Measurements from ENCODE around the gene TLE4. TPM values are rescaled to one million over a fixed set of nuclear protein-coding genes. Genes with fewer than 3 reads are reported as not detected.

The TLE4 gene
- total RNA-seq, 4 donors from 2014 or later: 30.5 to 66.2 (median 46.4) TPM

GRCh38 chr9:79584655-79584982 lies 12.9 kb downstream of the TLE4 start:
- 59 to 60% methylated on average over 2 of the region's 2 CpGs for WGBS, 2 donors (ENCODE audit: low coverage in 1 of 2)
- no peaks in the 10 kb centered on the region for H3K27me3 ChIP-seq
- ATAC-seq: no peak
- H3K4me1 ChIP-seq: peaks cover 0 to 44% (median 8%) of the 10 kb centered on the region in 3 donors
- no peaks in the 10 kb centered on the region for H3K9me3 ChIP-seq
- TF ChIP-seq EP300 (IDR thresholded peaks at IDR 0.05): no peak
- TF ChIP-seq POLR2AphosphoS5 (IDR thresholded peaks at IDR 0.05): no peak
- peaks cover 0 to 5% of the 10 kb centered on the region in 2 donors for H3K36me3 ChIP-seq
- no peak overlapping the region for H3K4me3 ChIP-seq
- no peak overlapping the region for H3K27ac ChIP-seq

DNA sequence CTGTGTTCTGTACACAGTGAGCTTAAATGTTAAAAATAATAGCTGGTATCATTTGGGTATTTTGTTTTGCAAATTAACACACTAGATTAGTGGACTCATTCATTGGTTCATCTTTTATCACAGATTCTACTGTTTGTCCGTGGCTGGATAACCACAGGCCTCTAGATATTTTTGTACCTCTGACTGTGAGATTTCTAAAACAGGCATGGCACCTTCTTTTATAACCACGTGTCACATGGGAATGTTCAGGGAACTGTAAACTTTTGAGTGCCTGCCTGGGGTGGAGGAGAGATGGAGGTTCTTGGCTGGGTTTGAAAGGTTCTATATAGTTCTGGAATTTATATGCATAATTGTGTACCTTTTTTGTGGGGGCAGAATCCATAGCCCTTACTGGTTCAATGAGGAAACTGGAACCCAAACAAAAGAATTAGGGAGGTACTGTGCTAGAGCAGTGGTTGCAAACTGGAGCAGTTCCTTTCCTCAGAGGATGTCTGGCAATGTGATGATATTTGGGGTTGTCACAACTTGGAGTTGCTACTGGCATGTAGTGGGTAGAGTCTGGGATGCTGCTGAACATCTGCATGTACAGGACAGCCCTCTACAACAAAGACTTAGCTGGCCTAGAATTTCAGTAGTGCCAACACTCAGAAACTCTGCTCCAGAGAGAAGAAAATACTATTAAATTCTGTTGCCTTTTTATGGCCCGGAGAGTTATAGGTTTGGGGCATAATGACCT lies 16.9 kb downstream of the TLE4 start:
- Histone ChIP-seq H3K27ac (no peak overlapping the region), H3K9me3 (no peaks in the 10 kb centered on the region), H3K27me3 (no peaks in the 10 kb centered on the region), H3K4me3 (no peak overlapping the region), H3K4me1 (peaks cover 0 to 21% (median 3%) of the 10 kb centered on the region in 3 donors), H3K36me3 (no peaks in the 10 kb centered on the region)
- WGBS, 2 donors (ENCODE audit: low coverage in 1 of 2): 68 to 80% methylated on average over 2 to 3 of the region's 3 CpGs
- TF ChIP-seq EP300 (IDR thresholded peaks at IDR 0.05): no peak
- no peak for TF ChIP-seq POLR2A (IDR thresholded peaks at IDR 0.05)
- no peak for TF ChIP-seq CTCF (IDR thresholded peaks at IDR 0.05)
- no peak for TF ChIP-seq POLR2AphosphoS5 (IDR thresholded peaks at IDR 0.05)
- ATAC-seq: no peak

DNA sequence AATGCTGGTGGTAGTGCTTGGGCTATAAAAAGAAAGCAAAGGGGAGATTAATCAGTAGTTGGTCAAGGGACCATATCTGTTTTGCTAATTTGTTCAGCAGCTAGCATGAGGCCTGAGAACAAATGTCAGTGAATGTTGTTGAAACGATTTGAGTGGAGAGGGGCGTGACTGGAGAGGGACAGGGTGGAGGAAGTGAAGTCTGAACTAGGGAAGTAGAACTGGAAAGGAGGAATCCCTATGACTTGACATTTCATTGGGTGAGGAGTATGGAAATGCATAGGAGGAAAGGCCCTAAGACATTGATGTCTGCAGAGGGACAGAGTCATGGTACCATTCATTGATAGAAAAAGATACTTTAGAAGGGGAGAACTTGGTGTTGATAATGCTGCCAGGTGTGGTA lies 19.7 kb downstream of the TLE4 start:
- ATAC-seq: no peak
- H3K4me3 ChIP-seq: no peak overlapping the region
- no peaks in the 10 kb centered on the region for H3K36me3 ChIP-seq
- TF ChIP-seq CTCF (IDR thresholded peaks at IDR 0.05) (no peak), EP300 (IDR thresholded peaks at IDR 0.05) (no peak), POLR2A (IDR thresholded peaks at IDR 0.05) (no peak)
- H3K27me3 ChIP-seq: no peaks in the 10 kb centered on the region
- H3K27ac ChIP-seq: no peak overlapping the region
- H3K4me1 ChIP-seq: peaks cover 0 to 7% (median 0%) of the 10 kb centered on the region in 3 donors
- WGBS, 2 donors (ENCODE audit: low coverage in 1 of 2): 83 to 100% methylated on average over 1 to 2 of the region's 2 CpGs
- no peaks in the 10 kb centered on the region for H3K9me3 ChIP-seq

GRCh38 chr9:79592726-79593493 lies 21.1 kb downstream of the TLE4 start:
- no peaks in the 10 kb centered on the region for H3K27me3 ChIP-seq
- H3K9me3 ChIP-seq: no peaks in the 10 kb centered on the region
- WGBS, 2 donors (ENCODE audit: low coverage in 1 of 2): 68 to 94% methylated on average over 2 to 4 of the region's 4 CpGs
- H3K4me3 ChIP-seq: no peak overlapping the region
- H3K4me1 ChIP-seq: peaks cover 0 to 7% (median 0%) of the 10 kb centered on the region in 3 donors
- no peaks in the 10 kb centered on the region for H3K36me3 ChIP-seq
- H3K27ac ChIP-seq: no peak overlapping the region
- no peak for ATAC-seq
- TF ChIP-seq EP300 (IDR thresholded peaks at IDR 0.05): no peak
- no peak for TF ChIP-seq POLR2AphosphoS5 (IDR thresholded peaks at IDR 0.05)
- no peak for TF ChIP-seq CTCF (IDR thresholded peaks at IDR 0.05)
- no peak for TF ChIP-seq POLR2A (IDR thresholded peaks at IDR 0.05)

GRCh38 chr9:79598562-79599345 lies 27.0 kb downstream of the TLE4 start:
- Histone ChIP-seq H3K27me3 (no peaks in the 10 kb centered on the region), H3K9me3 (peaks cover 0 to 9% (median 0%) of the 10 kb centered on the region in 3 donors), H3K4me1 (peaks cover 0 to 11% (median 0%) of the 10 kb centered on the region in 3 donors), H3K4me3 (no peak overlapping the region), H3K27ac (no peak overlapping the region), H3K36me3 (no peaks in the 10 kb centered on the region)
- WGBS, 2 donors (ENCODE audit: low coverage in 1 of 2): 69 to 72% methylated on average over 4 of the region's 4 CpGs
- ATAC-seq: no peak
- TF ChIP-seq POLR2A (IDR thresholded peaks at IDR 0.05) (no peak), CTCF (IDR thresholded peaks at IDR 0.05) (no peak), POLR2AphosphoS5 (IDR thresholded peaks at IDR 0.05) (no peak), EP300 (IDR thresholded peaks at IDR 0.05) (no peak)
